HL-60 (cell line): Measurements from ENCODE around the gene STARD9.

Experiments
- GABPA ChIP-seq: IDR thresholded peaks from 2 replicates; pipeline ENCODE4 v1.6.1; 2012; ENCODE audit warnings: low read depth
- POLR2AphosphoS5 ChIP-seq: IDR thresholded peaks from 2 replicates; pipeline ENCODE4 v1.6.1; 2012; ENCODE audit warnings: low read depth
- SPI1 ChIP-seq: IDR thresholded peaks from 2 replicates; pipeline ENCODE4 v1.6.1; 2012; ENCODE audit warnings: low read depth, mild to moderate bottlenecking, borderline replicate concordance
- TF ChIP-seq, protein P1 (sequence below): IDR thresholded peaks from one replicate; pipeline ENCODE4 v1.5.1; 2011; ENCODE audit warnings: low read length, control low read depth, inconsistent platforms; ENCODE audit not compliant: insufficient read depth
- TF ChIP-seq, protein P2 (sequence below): IDR thresholded peaks from 2 replicates; pipeline ENCODE4 v1.6.1; 2012; ENCODE audit warnings: low read depth; ENCODE audit not compliant: insufficient replicate concordance

DNA sequence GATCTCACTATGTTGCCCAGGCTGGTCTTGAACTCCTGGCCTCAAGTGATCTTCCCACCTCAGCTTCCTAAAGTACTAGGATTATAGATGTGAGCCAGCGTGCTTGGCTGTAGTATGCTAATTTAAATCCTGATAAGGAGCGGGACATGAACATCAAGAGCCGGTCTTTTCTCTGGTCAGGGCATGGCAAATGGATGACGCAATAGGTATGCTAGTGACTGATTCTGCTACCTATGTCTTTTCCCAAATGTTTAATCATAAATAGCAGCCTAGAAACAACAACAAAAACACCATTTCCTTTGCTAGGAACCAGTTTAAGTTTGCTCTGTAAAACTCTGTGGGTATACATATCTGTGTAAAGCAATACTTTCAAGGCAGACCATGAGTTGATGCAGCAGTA lies 64.7 kb downstream of the STARD9 start:
- TF ChIP-seq, protein P1, sequence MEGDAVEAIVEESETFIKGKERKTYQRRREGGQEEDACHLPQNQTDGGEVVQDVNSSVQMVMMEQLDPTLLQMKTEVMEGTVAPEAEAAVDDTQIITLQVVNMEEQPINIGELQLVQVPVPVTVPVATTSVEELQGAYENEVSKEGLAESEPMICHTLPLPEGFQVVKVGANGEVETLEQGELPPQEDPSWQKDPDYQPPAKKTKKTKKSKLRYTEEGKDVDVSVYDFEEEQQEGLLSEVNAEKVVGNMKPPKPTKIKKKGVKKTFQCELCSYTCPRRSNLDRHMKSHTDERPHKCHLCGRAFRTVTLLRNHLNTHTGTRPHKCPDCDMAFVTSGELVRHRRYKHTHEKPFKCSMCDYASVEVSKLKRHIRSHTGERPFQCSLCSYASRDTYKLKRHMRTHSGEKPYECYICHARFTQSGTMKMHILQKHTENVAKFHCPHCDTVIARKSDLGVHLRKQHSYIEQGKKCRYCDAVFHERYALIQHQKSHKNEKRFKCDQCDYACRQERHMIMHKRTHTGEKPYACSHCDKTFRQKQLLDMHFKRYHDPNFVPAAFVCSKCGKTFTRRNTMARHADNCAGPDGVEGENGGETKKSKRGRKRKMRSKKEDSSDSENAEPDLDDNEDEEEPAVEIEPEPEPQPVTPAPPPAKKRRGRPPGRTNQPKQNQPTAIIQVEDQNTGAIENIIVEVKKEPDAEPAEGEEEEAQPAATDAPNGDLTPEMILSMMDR: no peak
- TF ChIP-seq GABPA (no peak), POLR2AphosphoS5 (no peak), SPI1 (no peak)
- TF ChIP-seq, protein P2, sequence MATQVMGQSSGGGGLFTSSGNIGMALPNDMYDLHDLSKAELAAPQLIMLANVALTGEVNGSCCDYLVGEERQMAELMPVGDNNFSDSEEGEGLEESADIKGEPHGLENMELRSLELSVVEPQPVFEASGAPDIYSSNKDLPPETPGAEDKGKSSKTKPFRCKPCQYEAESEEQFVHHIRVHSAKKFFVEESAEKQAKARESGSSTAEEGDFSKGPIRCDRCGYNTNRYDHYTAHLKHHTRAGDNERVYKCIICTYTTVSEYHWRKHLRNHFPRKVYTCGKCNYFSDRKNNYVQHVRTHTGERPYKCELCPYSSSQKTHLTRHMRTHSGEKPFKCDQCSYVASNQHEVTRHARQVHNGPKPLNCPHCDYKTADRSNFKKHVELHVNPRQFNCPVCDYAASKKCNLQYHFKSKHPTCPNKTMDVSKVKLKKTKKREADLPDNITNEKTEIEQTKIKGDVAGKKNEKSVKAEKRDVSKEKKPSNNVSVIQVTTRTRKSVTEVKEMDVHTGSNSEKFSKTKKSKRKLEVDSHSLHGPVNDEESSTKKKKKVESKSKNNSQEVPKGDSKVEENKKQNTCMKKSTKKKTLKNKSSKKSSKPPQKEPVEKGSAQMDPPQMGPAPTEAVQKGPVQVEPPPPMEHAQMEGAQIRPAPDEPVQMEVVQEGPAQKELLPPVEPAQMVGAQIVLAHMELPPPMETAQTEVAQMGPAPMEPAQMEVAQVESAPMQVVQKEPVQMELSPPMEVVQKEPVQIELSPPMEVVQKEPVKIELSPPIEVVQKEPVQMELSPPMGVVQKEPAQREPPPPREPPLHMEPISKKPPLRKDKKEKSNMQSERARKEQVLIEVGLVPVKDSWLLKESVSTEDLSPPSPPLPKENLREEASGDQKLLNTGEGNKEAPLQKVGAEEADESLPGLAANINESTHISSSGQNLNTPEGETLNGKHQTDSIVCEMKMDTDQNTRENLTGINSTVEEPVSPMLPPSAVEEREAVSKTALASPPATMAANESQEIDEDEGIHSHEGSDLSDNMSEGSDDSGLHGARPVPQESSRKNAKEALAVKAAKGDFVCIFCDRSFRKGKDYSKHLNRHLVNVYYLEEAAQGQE: no peak
